ENCODE results near the gene DLEC1. TPM values are rescaled to one million over a fixed set of nuclear protein-coding genes. Genes with fewer than 3 reads are reported as not detected.

DLEC1 gene, protein sequence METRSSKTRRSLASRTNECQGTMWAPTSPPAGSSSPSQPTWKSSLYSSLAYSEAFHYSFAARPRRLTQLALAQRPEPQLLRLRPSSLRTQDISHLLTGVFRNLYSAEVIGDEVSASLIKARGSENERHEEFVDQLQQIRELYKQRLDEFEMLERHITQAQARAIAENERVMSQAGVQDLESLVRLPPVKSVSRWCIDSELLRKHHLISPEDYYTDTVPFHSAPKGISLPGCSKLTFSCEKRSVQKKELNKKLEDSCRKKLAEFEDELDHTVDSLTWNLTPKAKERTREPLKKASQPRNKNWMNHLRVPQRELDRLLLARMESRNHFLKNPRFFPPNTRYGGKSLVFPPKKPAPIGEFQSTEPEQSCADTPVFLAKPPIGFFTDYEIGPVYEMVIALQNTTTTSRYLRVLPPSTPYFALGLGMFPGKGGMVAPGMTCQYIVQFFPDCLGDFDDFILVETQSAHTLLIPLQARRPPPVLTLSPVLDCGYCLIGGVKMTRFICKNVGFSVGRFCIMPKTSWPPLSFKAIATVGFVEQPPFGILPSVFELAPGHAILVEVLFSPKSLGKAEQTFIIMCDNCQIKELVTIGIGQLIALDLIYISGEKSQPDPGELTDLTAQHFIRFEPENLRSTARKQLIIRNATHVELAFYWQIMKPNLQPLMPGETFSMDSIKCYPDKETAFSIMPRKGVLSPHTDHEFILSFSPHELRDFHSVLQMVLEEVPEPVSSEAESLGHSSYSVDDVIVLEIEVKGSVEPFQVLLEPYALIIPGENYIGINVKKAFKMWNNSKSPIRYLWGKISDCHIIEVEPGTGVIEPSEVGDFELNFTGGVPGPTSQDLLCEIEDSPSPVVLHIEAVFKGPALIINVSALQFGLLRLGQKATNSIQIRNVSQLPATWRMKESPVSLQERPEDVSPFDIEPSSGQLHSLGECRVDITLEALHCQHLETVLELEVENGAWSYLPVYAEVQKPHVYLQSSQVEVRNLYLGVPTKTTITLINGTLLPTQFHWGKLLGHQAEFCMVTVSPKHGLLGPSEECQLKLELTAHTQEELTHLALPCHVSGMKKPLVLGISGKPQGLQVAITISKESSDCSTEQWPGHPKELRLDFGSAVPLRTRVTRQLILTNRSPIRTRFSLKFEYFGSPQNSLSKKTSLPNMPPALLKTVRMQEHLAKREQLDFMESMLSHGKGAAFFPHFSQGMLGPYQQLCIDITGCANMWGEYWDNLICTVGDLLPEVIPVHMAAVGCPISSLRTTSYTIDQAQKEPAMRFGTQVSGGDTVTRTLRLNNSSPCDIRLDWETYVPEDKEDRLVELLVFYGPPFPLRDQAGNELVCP (N-terminal part only)
- total RNA-seq (2012; rRNA removed) (not detected in 2 replicates), polyA plus RNA-seq (2012; rRNA removed) (0.03 TPM in 1 of 2 replicates, not detected in the other), Bru-seq, nascent RNA (percentile 19 among the genes with signal in this experiment), BruChase-seq, experiment 1, labeled RNA remaining after a 6-hour chase (percentile 19 among the genes with signal in this experiment), BruChase-seq, experiment 2, labeled RNA remaining after a 2-hour chase (percentile 20 among the genes with signal in this experiment)
- polyA plus RNA-seq (2012; cell fraction: cytosol; rRNA removed), result not detected in 2 replicates
- polyA plus RNA-seq (2012; cell fraction: nucleus; rRNA removed; ENCODE audit: low replicate concordance), result 0.17 and 0.18 TPM in 2 replicates
- long read RNA-seq, partial matches to known transcripts, result 0 of 1 reads
- long read RNA-seq, other reads (novel, unspliced or antisense), result 1 of 1 reads

DNA sequence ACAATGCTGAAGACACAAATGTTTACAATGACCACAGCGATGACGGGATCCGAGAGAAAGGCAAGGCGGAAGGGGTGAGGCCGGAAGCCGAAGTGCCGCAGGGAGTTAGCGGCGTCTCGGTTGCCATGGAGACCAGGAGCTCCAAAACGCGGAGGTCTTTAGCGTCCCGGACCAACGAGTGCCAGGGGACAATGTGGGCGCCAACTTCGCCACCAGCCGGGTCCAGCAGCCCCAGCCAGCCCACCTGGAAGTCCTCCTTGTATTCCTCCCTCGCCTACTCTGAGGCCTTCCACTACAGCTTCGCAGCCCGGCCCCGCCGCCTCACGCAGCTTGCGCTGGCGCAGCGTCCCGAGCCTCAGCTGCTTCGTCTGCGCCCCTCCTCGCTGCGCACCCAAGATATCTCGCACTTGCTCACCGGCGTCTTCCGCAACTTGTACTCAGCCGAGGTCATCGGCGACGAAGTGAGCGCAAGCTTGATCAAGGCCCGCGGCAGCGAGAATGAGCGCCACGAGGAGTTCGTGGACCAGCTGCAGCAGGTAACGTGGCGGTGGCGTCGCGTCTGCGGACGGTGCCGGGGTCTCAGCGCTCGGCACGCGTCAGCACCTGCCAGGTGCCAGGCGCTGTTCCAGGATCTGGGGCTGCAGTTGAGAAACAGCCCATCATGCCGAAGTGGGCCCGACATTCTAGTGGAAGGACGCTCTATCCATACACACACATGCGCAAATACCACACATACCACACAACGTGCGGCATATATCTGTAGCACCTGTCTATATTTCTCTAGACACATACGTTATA is at the start of gene DLEC1:
TSS of gene DLEC1 (plus strand) at position 108 of the 798 bp plus-strand sequence. CDS start at position 126, 18 bp downstream.
- Histone ChIP-seq H4K8ac (ENCODE audit: low read depth in 2 of 2, low read length in 2 of 2) (peak within 1 kb of the TSS; percentile 62 to 85), H3K79me1 (ENCODE audit: low read depth in 1 of 2, low read length in 2 of 2) (no peaks in the 10 kb centered on the region), H2BK20ac (ENCODE audit: low read depth, low read length) (no peak within 1 kb of the TSS), H2BK15ac (ENCODE audit: low read depth, low read length) (no peak within 1 kb of the TSS; the same call in 2 of the 3 replicates), H4K20me1 (ENCODE audit: insufficient read depth, low read length) (no peaks in the 10 kb centered on the region), H3K14ac (replicated peaks; ENCODE audit: low read depth, low read length) (no peak within 1 kb of the TSS), H2AK9ac (replicated peaks; ENCODE audit: low read depth, low read length, poor library complexity) (peak within 1 kb of the TSS; percentile 86), H3K9me3 (ENCODE audit: control insufficient read depth, insufficient read depth, low read length) (no peaks in the 10 kb centered on the region), H4K91ac (ENCODE audit: insufficient read depth, low read depth, low read length) (peak within 1 kb of the TSS; percentile 13), H3K27me3 (ENCODE audit: control insufficient read depth, insufficient read depth, low read length) (peaks cover 6% of the 10 kb centered on the region), H2BK5ac (ENCODE audit: low read depth, low read length, poor library complexity, severe bottlenecking) (no peak within 1 kb of the TSS), H3K4me2 (ENCODE audit: low read depth, low read length) (peak within 1 kb of the TSS; percentile 73), H4K5ac (ENCODE audit: low read depth, low read length) (peak within 1 kb of the TSS; percentile 67; the same call in 1 of the 2 replicates), H3K36me3 (ENCODE audit: control insufficient read depth, insufficient read depth, low read length) (no peaks in the 10 kb centered on the region), H2BK120ac (ENCODE audit: low read depth, low read length) (0 out of 2 replicates have a peak within 1 kb of the TSS, but pooled peaks have one; percentile 50), H3K23ac (ENCODE audit: low read depth, low read length) (no peak within 1 kb of the TSS), H2AK5ac (ENCODE audit: low read depth, low read length) (peak within 1 kb of the TSS; percentile 54; the same call in 1 of the 2 replicates), H3K4me1 (ENCODE audit: control insufficient read depth, insufficient read depth, low read length) (peaks cover 4% of the 10 kb centered on the region), H3K4ac (ENCODE audit: low read depth, low read length) (0 out of 2 replicates have a peak within 1 kb of the TSS, but pooled peaks have one; percentile 66), H3K9ac (ENCODE audit: low read depth, low read length) (peak within 1 kb of the TSS; percentile 8; the same call in 1 of the 2 replicates), H3K18ac (ENCODE audit: low read depth, low read length) (no peak within 1 kb of the TSS), H3K27ac (ENCODE audit: insufficient read depth, low read length) (no peak within 1 kb of the TSS), H2AFZ (replicated peaks; ENCODE audit: low read length, poor library complexity) (peak within 1 kb of the TSS; percentile 90), H3K9me1 (ENCODE audit: insufficient read depth, low read length) (peaks cover 5% of the 10 kb centered on the region; the same call in 1 of the 2 replicates), H3K56ac (ENCODE audit: extremely low read depth, insufficient read depth, low read length) (no peak within 1 kb of the TSS), H3K4me3 (ENCODE audit: insufficient read depth, low read depth, low read length) (peak within 1 kb of the TSS; percentile 34)
- TF ChIP-seq, protein P1, sequence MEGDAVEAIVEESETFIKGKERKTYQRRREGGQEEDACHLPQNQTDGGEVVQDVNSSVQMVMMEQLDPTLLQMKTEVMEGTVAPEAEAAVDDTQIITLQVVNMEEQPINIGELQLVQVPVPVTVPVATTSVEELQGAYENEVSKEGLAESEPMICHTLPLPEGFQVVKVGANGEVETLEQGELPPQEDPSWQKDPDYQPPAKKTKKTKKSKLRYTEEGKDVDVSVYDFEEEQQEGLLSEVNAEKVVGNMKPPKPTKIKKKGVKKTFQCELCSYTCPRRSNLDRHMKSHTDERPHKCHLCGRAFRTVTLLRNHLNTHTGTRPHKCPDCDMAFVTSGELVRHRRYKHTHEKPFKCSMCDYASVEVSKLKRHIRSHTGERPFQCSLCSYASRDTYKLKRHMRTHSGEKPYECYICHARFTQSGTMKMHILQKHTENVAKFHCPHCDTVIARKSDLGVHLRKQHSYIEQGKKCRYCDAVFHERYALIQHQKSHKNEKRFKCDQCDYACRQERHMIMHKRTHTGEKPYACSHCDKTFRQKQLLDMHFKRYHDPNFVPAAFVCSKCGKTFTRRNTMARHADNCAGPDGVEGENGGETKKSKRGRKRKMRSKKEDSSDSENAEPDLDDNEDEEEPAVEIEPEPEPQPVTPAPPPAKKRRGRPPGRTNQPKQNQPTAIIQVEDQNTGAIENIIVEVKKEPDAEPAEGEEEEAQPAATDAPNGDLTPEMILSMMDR (conservative IDR thresholded peaks at IDR 0.05; ENCODE audit: low read depth, low read length), result no peak
- intact Hi-C loops (cut with micrococcal nuclease) (no loop called here), in situ Hi-C loops (cut with MboI; ENCODE audit: low sequenced_read_pairs) (no loop called here), dilution Hi-C loops (cut with HindIII; ENCODE audit: low sequenced_read_pairs, unreplicated experiment) (no loop called here)
- POLR2A ChIA-PET (ENCODE audit: unreplicated experiment), result no interaction called here
- DNase-seq (peak; percentile 46), ATAC-seq (ENCODE audit: low read depth) (peak; percentile 76)
- CTCF ChIA-PET, result interaction anchor here (0.5 to 1.5 kb wide), 3 partner anchors 36 to 306 kb away, joined by 3 to 4 read pairs (median 3); no protein-coding TSS in a partner anchor
- 8% methylated on average over 31 of the region's 67 CpGs; no CpG with 5 or more reads in 1 of the 2 experiments for WGBS, 2 experiments (ENCODE audit: extremely low coverage in 2 of 2, insufficient read length in 1 of 2)
- no TSS peak for BruUV-seq (replicated peaks)
